PC-9 (cell line): ENCODE data around the gene RNF40.

Source experiments
- EZH2 ChIP-seq: fragments of 200-600 bp; sonication (generic); IDR thresholded peaks from 2 replicates; pipeline ENCODE4 v1.8.0; 2017; ENCODE audit warnings: antibody characterized with exemption, low read depth
- TF ChIP-seq, protein P1 (sequence below): fragments of 200-600 bp; sonication (generic); conservative IDR thresholded peaks from 2 replicates; pipeline ENCODE4 v1.6.1; 2017; ENCODE audit warnings: mixed run types, antibody characterized with exemption, mild to moderate bottlenecking, moderate library complexity

DNA sequence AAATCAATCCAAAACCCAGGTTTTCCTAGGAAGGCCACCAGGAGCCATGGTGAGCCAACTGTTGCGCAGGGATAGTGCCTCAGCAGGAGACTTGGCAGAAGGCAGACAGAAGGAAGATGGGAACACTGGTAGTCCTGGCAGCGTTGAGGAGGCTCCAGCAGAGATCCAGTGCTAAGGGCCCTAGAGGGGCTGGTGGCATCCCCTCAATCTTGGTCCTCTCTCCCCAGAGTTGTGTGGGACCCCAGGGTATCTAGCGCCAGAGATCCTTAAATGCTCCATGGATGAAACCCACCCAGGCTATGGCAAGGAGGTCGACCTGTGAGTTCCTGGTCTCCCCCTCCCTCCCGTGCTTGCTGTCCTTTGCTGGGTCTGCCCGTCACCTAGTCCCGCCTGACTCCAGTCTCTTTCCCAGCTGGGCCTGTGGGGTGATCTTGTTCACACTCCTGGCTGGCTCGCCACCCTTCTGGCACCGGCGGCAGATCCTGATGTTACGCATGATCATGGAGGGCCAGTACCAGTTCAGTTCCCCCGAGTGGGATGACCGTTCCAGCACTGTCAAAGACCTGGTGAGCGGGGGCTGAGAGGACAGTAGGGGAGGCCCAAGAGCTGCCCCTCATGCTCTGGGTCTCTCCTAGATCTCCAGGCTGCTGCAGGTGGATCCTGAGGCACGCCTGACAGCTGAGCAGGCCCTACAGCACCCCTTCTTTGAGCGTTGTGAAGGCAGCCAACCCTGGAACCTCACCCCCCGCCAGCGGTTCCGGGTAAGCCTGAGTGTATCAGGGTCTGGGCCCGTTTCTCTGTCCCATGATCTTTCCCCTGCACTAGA, 6.0 kb upstream of the RNF40 start:
- TF ChIP-seq, protein P1, sequence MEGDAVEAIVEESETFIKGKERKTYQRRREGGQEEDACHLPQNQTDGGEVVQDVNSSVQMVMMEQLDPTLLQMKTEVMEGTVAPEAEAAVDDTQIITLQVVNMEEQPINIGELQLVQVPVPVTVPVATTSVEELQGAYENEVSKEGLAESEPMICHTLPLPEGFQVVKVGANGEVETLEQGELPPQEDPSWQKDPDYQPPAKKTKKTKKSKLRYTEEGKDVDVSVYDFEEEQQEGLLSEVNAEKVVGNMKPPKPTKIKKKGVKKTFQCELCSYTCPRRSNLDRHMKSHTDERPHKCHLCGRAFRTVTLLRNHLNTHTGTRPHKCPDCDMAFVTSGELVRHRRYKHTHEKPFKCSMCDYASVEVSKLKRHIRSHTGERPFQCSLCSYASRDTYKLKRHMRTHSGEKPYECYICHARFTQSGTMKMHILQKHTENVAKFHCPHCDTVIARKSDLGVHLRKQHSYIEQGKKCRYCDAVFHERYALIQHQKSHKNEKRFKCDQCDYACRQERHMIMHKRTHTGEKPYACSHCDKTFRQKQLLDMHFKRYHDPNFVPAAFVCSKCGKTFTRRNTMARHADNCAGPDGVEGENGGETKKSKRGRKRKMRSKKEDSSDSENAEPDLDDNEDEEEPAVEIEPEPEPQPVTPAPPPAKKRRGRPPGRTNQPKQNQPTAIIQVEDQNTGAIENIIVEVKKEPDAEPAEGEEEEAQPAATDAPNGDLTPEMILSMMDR, result no peak
- TF ChIP-seq EZH2, result no peak
